Effector memory CD8-positive, alpha-beta T cell (primary cell): ENCODE data around the gene TRIM59.

Experiments
- ATAC-seq: fragments of 150-1000 bp; cut with Tn5 transposase; replicated peaks from 2 replicates; pipeline ENCODE4 v1.10.0; 2021; ENCODE audit warnings: mild to moderate bottlenecking, moderate library complexity
- DNase-seq, 3 experiments: peaks; one replicate each; pipeline ENCODE4 v3.0.0; 2021
- H3K27ac Mint-ChIP-seq, 2 donors: one replicate each; pipeline ENCODE4 v1.8.0; 2022; ENCODE audit warnings: mild to moderate bottlenecking in 2 of 2, mixed read lengths in 2 of 2, moderate library complexity in 2 of 2
- H3K27me3 Mint-ChIP-seq, 2 donors: one replicate each; pipeline ENCODE4 v1.8.0; 2022; ENCODE audit warnings: mixed read lengths in 2 of 2
- H3K36me3 Mint-ChIP-seq: one replicate; pipeline ENCODE4 v1.8.0; 2022; ENCODE audit warnings: mild to moderate bottlenecking, moderate library complexity, mixed read lengths; ENCODE audit not compliant: insufficient read depth
- H3K4me1 Mint-ChIP-seq, 2 donors: one replicate each; pipeline ENCODE4 v1.8.0; 2022; ENCODE audit warnings: low read depth in 2 of 2, mixed read lengths in 2 of 2
- H3K4me3 Mint-ChIP-seq, 2 donors: one replicate each; pipeline ENCODE4 v1.8.0; 2022; ENCODE audit warnings: mild to moderate bottlenecking in 2 of 2, mixed read lengths in 2 of 2, moderate library complexity in 2 of 2
- H3K9me3 Mint-ChIP-seq, 2 donors: one replicate each; pipeline ENCODE4 v1.8.0; 2022; ENCODE audit warnings: mixed read lengths in 2 of 2
- total RNA-seq, 9 experiments: gene quantifications; one replicate each; lab custom pipeline; 2026; lab: John Stamatoyannopoulos, UW

Gene TRIM59
- 7.5 to 45.4 (median 24.6) reads per million in 9 experiments for total RNA-seq

GRCh38 chr3:160449636-160450598 is at the start of gene TRIM59:
TSS of gene TRIM59 (minus strand) at chr3:160449786. CDS start at chr3:160439183, 10,603 bp downstream.
- peak within 1 kb of the TSS; percentile 98 to 100 for H3K4me3 Mint-ChIP-seq
- DNase-seq, result peak; percentile 92 to 95 (median 95)
- peaks cover 17% of the 10 kb centered on the region for H3K36me3 Mint-ChIP-seq
- H3K4me1 Mint-ChIP-seq, result peaks cover 15 to 22% of the 10 kb centered on the region in 2 donors
- peak; percentile 93 for ATAC-seq
- H3K9me3 Mint-ChIP-seq, result no peaks in the 10 kb centered on the region
- no peaks in the 10 kb centered on the region for H3K27me3 Mint-ChIP-seq
- H3K27ac Mint-ChIP-seq, result peak within 1 kb of the TSS; percentile 97 to 99

GRCh38 chr3:160498202-160498601 is 48.6 kb upstream of the TRIM59 start:
- Mint-ChIP-seq H3K36me3 (peaks cover 27% of the 10 kb centered on the region), H3K27me3 (no peaks in the 10 kb centered on the region), H3K4me1 (no peaks in the 10 kb centered on the region), H3K27ac (no peak overlapping the region), H3K4me3 (no peak overlapping the region), H3K9me3 (no peaks in the 10 kb centered on the region)
- DNase-seq (no peak), ATAC-seq (no peak)

- Mint-ChIP-seq H3K4me3 (no peak overlapping the region), H3K4me1 (peaks cover 0 to 1% of the 10 kb centered on the region in 2 donors), H3K27ac (no peak overlapping the region), H3K9me3 (no peaks in the 10 kb centered on the region), H3K36me3 (peaks cover 2% of the 10 kb centered on the region), H3K27me3 (peaks cover 0 to 5% of the 10 kb centered on the region in 2 donors)
- DNase-seq (no peak), ATAC-seq (no peak)
Observed at GRCh38 chr3:160490166-160490565, 40.6 kb upstream of the TRIM59 start.

- peak overlapping the region in 1 of 2 donors; percentile 65 for H3K4me3 Mint-ChIP-seq
- DNase-seq, result no peak
- no peak for ATAC-seq
- H3K27me3 Mint-ChIP-seq, result peaks cover 0 to 25% of the 10 kb centered on the region in 2 donors
- peaks cover 0 to 3% of the 10 kb centered on the region in 2 donors for H3K4me1 Mint-ChIP-seq
- no peak overlapping the region for H3K27ac Mint-ChIP-seq
- H3K9me3 Mint-ChIP-seq, result no peaks in the 10 kb centered on the region
- H3K36me3 Mint-ChIP-seq, result peaks cover 2% of the 10 kb centered on the region
Observed at GRCh38 chr3:160486459-160486869, 36.9 kb upstream of the TRIM59 start.

DNA sequence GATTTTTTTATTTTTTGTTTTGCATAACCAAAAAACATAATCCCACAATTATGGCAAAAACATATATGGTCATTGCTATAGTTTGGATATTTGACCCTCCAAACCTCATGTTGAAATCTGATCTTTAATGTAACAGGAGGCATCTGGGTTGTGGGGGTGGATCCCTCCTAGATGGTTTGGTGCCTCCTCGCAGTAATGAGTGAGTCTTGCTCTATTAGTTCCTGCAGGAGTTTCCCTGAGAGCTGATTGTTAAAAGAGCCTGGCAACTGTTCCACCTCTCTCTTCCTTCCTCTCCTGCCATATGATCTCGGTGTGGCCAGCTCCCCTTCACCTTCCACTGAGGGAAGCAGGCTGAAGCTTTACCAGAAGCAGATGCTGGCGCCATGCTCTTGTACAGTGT is 33.2 kb upstream of the TRIM59 start:
- Mint-ChIP-seq H3K27me3 (peaks cover 0 to 41% of the 10 kb centered on the region in 2 donors), H3K27ac (no peak overlapping the region), H3K4me3 (no peak overlapping the region), H3K36me3 (no peaks in the 10 kb centered on the region), H3K9me3 (no peaks in the 10 kb centered on the region), H3K4me1 (peaks cover 0 to 3% of the 10 kb centered on the region in 2 donors)
- no peak for ATAC-seq
- DNase-seq, result no peak

GRCh38 chr3:160481856-160482255 is 32.3 kb upstream of the TRIM59 start:
- Mint-ChIP-seq H3K27me3 (peaks cover 4 to 49% of the 10 kb centered on the region in 2 donors), H3K9me3 (no peaks in the 10 kb centered on the region), H3K4me1 (peaks cover 0 to 3% of the 10 kb centered on the region in 2 donors)

GRCh38 chr3:160480931-160481330 is 31.3 kb upstream of the TRIM59 start:
- no peaks in the 10 kb centered on the region for H3K36me3 Mint-ChIP-seq
- H3K9me3 Mint-ChIP-seq, result no peaks in the 10 kb centered on the region
- no peak overlapping the region for H3K4me3 Mint-ChIP-seq
- no peak for ATAC-seq
- H3K27me3 Mint-ChIP-seq, result peaks cover 7 to 49% of the 10 kb centered on the region in 2 donors
- peaks cover 0 to 3% of the 10 kb centered on the region in 2 donors for H3K4me1 Mint-ChIP-seq
- no peak for DNase-seq
- H3K27ac Mint-ChIP-seq, result no peak overlapping the region

More at GRCh38 chr3:160481856-160482255, 32.3 kb upstream of the TRIM59 start:
- no peak for DNase-seq
- H3K4me3 Mint-ChIP-seq, result no peak overlapping the region
- H3K27ac Mint-ChIP-seq, result no peak overlapping the region
- no peak for ATAC-seq
- no peaks in the 10 kb centered on the region for H3K36me3 Mint-ChIP-seq

DNA sequence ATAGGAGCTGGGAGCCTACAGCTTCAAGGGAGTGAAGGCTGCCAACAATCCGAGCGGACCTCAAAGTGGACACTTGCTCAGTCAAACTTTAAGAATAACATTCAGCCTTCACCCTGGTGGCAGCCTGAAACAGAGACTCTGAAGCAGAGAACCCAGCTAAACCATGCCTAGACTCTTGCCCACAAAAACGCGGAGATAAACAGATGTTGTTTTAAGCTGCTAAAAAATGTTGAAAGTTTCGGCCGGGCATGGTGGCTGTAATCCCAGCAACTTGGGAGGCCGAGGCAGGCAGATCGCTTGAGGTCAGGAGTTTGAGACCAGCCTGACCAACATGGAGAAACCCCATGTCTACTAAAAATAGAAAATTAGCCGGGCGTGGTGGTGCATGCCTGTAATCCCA is 29.8 kb upstream of the TRIM59 start:
- H3K27ac Mint-ChIP-seq, result no peak overlapping the region
- peaks cover 18 to 39% of the 10 kb centered on the region in 2 donors for H3K27me3 Mint-ChIP-seq
- no peak overlapping the region for H3K4me3 Mint-ChIP-seq
- no peaks in the 10 kb centered on the region for H3K9me3 Mint-ChIP-seq
- DNase-seq, result no peak
- H3K36me3 Mint-ChIP-seq, result no peaks in the 10 kb centered on the region
- no peaks in the 10 kb centered on the region for H3K4me1 Mint-ChIP-seq
- ATAC-seq, result no peak

GRCh38 chr3:160478338-160478737 is 28.8 kb upstream of the TRIM59 start:
- Mint-ChIP-seq H3K4me3 (no peak overlapping the region), H3K27ac (no peak overlapping the region), H3K27me3 (peaks cover 18 to 38% of the 10 kb centered on the region in 2 donors), H3K9me3 (no peaks in the 10 kb centered on the region), H3K4me1 (no peaks in the 10 kb centered on the region), H3K36me3 (no peaks in the 10 kb centered on the region)
- DNase-seq, result no peak
- no peak for ATAC-seq

- H3K4me3 Mint-ChIP-seq, result no peak overlapping the region
- H3K4me1 Mint-ChIP-seq, result no peaks in the 10 kb centered on the region
- H3K36me3 Mint-ChIP-seq, result no peaks in the 10 kb centered on the region
- ATAC-seq (no peak), DNase-seq (no peak)
- H3K27me3 Mint-ChIP-seq, result peaks cover 18 to 32% of the 10 kb centered on the region in 2 donors
- H3K27ac Mint-ChIP-seq, result no peak overlapping the region
- no peaks in the 10 kb centered on the region for H3K9me3 Mint-ChIP-seq
Observed at GRCh38 chr3:160477750-160478149, 28.2 kb upstream of the TRIM59 start.

DNA sequence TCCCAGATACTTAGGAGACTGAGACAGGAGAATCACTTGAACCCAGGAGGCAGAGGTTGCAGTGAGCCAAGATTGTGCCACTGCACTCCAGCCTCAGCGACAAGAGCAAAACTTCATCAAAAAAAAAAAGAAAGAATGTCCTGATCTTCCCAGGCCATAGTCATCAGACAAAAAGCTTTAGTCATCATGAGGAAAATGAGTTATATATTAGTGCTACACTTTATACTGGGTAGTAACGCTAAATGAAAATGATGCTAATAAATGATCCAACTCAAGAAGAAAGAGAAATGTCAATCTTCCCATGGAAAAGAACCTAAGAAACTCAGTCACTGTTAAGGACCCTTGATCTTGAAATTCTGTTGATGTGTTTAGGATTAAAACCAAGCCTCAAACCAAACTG is 26.3 kb upstream of the TRIM59 start:
- DNase-seq (no peak), ATAC-seq (no peak)
- Mint-ChIP-seq H3K4me3 (no peak overlapping the region), H3K4me1 (no peaks in the 10 kb centered on the region), H3K9me3 (peaks cover 0 to 3% of the 10 kb centered on the region in 2 donors), H3K27me3 (peaks cover 18% of the 10 kb centered on the region in 2 donors), H3K27ac (no peak overlapping the region), H3K36me3 (no peaks in the 10 kb centered on the region)

- DNase-seq (no peak), ATAC-seq (no peak)
- H3K27ac Mint-ChIP-seq, result no peak overlapping the region
- H3K4me3 Mint-ChIP-seq, result no peak overlapping the region
- peaks cover 0 to 3% of the 10 kb centered on the region in 2 donors for H3K9me3 Mint-ChIP-seq
- H3K36me3 Mint-ChIP-seq, result no peaks in the 10 kb centered on the region
- H3K27me3 Mint-ChIP-seq, result peaks cover 14 to 18% of the 10 kb centered on the region in 2 donors
- H3K4me1 Mint-ChIP-seq, result no peaks in the 10 kb centered on the region
Observed at GRCh38 chr3:160475153-160475552, 25.6 kb upstream of the TRIM59 start.

DNA sequence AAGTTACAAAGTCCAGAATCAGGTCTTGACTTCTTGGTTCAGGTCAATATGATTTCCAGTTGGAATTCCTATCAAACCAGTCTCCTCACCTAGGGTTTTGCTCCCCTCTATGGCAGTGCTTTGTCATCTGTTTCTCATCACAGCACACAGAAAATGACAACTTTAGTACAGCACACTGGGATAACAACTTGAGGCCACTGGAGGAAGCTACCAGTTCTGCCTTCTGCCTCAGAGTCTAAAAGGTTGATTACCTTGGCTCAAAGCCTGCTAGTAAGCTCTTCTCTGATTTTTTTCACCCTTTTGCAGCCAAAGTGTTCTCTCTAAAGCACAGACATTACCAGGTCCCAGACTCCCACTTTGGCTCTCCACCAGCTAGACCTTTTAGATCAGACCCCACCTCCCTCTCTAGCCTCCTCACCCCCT is 24.8 kb upstream of the TRIM59 start:
- H3K9me3 Mint-ChIP-seq, result peaks cover 7 to 8% of the 10 kb centered on the region in 2 donors
- DNase-seq (no peak), ATAC-seq (no peak)
- H3K36me3 Mint-ChIP-seq, result no peaks in the 10 kb centered on the region
- H3K4me3 Mint-ChIP-seq, result no peak overlapping the region
- no peak overlapping the region for H3K27ac Mint-ChIP-seq
- peaks cover 21 to 23% of the 10 kb centered on the region in 2 donors for H3K27me3 Mint-ChIP-seq
- no peaks in the 10 kb centered on the region for H3K4me1 Mint-ChIP-seq

- no peaks in the 10 kb centered on the region for H3K36me3 Mint-ChIP-seq
- ATAC-seq (no peak), DNase-seq (no peak)
- no peak overlapping the region for H3K4me3 Mint-ChIP-seq
- peaks cover 8 to 9% of the 10 kb centered on the region in 2 donors for H3K9me3 Mint-ChIP-seq
- peaks cover 25% of the 10 kb centered on the region in 2 donors for H3K27me3 Mint-ChIP-seq
- no peaks in the 10 kb centered on the region for H3K4me1 Mint-ChIP-seq
- H3K27ac Mint-ChIP-seq, result no peak overlapping the region
Observed at GRCh38 chr3:160473978-160474377, 24.4 kb upstream of the TRIM59 start.
